ENCODE data around the gene TP53INP2. TPM values are rescaled to one million over a fixed set of nuclear protein-coding genes. Genes with fewer than 3 reads are reported as not detected.
"Not testable (repeated sequence)": the region's sequence is repeated elsewhere in the genome, so short reads cannot be mapped to it uniquely, and the experiment has no call there.

TP53INP2 gene
- total RNA-seq, 1 donor from 2014 or later: 3.6 TPM

DNA sequence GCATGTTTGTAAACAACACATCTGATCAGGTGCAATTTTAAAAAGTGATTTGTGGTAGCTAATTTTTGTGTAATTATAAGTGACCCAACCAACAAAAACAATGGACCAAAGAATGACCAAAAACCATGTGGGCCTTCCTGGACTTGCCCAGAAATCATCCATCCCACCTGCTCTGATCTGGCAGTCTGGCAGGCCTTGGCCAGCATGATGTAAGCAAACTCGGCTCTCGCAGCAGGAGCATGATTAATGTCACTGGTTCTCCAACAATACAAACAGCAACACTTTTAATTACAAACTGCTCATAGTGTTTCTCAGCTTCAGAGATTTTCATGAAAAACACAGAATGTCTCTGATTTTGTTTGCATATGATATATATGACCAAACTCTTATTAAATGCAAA, 16.1 kb downstream of the TP53INP2 start:
- peak in 1 of 2 donors; percentile 40 for DNase-seq (ENCODE audit: low read depth in 2 of 2)

DNA sequence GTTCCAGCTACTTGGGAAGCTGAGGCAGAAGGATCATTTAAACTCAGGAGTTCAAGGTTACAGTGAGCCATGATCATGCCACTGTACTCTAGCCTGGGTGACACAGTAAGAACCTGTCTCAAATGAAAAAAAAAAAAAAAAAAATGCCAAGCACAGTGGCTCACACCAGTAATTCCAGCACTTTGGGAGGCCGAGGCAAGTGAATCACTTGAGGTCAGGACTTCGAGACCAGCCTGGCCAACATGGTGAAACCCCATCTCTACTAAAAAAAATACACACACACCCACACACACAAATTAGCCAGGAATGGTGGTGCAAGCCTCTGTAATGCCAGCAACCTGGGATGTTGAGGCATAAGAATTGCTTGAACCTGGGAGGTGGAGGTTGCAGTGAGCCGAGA, 18.4 kb downstream of the TP53INP2 start:
- DNase-seq (ENCODE audit: low read depth in 2 of 2): not testable (repeated sequence)

GRCh38 chr20:34724172-34724571, 20.0 kb downstream of the TP53INP2 start:
- DNase-seq (ENCODE audit: low read depth in 2 of 2): no peak

DNA sequence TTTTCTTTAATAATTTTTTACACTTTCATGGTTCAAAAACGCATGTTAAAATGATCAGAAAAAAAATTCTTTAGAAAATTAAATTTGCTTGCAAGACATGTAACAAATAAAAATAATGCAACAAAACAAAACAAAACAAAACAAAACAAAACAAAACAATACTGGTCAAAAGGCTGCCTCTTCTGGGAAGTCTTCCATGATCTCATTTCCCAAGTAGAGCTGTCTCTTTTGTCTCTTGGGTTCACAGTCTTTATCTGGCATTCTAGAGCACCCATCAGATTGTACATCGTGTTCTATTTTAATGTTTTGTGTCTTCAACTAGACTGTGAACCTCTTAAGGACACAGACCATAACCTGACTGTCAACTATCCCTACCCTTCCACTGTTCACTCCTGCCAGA, 25.3 kb downstream of the TP53INP2 start:
- DNase-seq (ENCODE audit: low read depth in 2 of 2): no peak

GRCh38 chr20:34732523-34732922, 28.4 kb downstream of the TP53INP2 start:
- no peak for DNase-seq (ENCODE audit: low read depth in 2 of 2)

- no peak for DNase-seq (ENCODE audit: low read depth in 2 of 2)
Measured at GRCh38 chr20:34736106-34736735, 32.1 kb downstream of the TP53INP2 start.

DNA sequence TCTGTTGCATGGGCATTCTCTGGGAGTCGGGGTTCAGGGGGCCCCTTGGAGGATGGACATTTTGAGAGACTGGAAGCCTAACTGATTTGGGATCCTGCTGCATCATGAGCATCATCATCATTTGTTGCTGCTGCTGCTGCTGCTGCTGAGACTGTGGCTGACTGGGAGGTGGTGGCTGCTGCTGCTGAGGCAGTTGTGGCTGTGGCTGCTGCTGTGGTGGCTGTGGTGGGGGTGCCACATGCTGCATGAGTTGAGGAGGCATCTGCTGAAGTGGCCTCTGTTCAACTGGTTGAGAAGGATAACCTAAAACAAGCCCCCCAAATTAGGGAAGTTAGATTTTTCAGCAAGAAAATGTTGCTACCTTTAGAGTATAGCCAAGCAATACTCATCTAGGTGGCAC, 38.9 kb downstream of the TP53INP2 start:
- no peak for DNase-seq (ENCODE audit: low read depth in 2 of 2)

DNA sequence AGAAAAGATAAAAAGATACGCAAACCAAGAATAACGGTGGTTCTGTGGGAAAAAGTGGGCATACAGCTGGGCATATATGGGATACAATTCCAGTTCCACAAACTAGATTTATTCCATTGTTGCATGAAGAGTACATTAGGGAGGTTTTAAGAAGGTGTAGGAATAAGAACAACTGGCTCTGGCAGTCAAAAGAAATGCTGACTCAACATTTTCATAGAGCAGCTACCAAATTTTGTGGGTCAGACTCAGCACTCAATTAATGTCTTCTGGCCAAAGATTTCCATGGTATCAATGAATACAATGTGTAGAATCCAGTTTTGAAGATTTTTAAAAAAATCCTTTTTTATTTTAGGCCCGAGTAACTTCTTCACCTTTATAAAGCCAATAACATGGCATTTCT, 40.2 kb downstream of the TP53INP2 start:
- DNase-seq (ENCODE audit: low read depth in 2 of 2): no peak

DNA sequence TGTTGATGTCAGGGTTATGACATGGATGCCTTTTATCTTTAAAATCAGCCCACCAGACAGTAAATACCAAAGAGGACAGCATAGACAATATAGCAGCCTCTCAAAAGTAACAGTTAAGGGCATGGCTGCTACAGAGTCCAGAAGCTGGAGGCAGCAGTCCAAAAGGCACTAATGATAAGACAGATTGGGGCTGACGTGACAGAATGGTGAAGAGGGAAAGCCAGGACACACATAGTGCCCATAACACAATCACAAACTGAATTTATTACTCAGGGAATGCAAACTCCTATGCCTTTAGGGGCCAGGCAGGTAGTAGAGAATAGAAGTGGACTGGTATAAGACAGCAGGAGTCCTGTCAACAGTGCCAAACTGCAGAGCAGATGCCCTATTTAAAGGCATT, 40.7 kb downstream of the TP53INP2 start:
- DNase-seq (ENCODE audit: low read depth in 2 of 2): no peak

DNA sequence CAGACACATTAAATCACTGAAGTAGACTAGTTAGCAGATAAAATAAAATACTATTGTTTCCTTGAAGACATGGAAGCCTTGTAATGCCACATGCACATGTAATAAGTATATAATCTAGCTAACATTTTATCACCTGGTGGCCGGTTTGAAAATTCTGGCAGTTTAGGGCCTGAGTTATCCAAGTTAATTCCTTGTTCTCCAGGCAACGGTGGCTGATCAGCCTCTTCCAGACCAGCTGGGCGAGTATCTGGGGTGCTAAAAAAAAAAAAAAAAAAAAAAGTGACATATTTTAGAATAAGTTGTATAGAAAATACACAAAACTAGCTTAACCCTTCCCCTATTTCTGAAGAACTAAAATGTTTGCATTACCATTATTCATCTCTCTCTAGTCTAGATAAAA, 42.5 kb downstream of the TP53INP2 start:
- DNase-seq (ENCODE audit: low read depth in 2 of 2): no peak

DNA sequence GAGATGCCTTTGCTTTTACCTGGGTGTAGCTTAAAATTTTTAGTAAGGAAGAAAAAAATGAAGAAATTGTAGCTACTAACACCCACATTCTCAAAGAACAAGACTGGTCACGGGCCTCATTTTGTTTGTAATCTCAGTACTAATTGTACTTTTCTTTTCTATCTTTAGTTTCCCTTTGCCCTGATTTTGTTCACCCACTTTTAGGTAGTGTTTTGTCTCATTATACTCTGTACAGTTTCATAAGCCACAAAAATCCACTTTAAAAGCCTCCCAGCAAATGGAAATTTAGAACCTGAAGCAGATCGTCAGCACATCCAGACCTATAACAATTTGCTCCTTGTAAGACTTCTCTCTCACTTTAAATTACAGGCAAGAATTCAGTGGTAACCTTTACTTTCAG, 43.3 kb downstream of the TP53INP2 start:
- no peak for DNase-seq (ENCODE audit: low read depth in 2 of 2)

DNA sequence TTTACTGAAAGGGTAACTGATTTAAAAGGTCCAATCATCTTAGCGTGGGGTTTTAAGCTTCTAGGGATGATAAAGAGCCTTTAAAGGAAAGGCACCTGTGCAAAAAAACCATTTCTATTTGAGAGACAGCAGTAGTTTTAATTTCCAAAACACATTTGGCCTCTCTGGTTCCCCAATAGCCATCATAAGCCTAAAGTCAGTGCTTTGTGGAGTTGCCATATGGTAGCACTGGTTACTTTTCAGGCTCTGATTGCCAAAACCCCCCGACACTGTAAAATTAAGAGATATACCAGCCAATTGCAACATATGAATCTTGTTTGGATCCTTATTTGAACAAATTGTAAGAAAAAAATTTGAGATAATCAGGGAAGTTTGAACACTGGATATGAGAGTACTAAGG, 44.6 kb downstream of the TP53INP2 start:
- DNase-seq (ENCODE audit: low read depth in 2 of 2): no peak

DNA sequence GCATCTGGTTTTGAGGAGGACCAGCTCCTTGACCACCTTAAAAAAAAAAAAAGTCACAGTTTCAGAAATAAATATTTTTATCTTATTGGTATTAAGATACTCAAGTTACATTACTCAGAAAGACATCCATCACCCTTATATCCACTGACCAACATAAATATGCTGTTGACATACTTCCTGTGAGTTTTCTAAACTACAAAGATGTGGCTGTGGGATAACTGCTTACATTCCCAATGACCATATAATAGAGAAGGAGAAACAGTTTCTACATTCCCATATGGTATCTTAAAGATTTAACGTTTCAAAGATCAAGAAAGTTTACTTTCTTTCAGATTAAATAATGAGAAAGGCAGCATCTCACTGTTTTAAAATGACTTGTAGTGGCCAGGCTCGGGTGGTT, 46.3 kb downstream of the TP53INP2 start:
- DNase-seq (ENCODE audit: low read depth in 2 of 2): no peak

GRCh38 chr20:34751453-34751852, 47.3 kb downstream of the TP53INP2 start:
- no peak for DNase-seq (ENCODE audit: low read depth in 2 of 2)

GRCh38 chr20:34753706-34754461, 49.7 kb downstream of the TP53INP2 start:
- no peak for DNase-seq (ENCODE audit: low read depth in 2 of 2)

DNA sequence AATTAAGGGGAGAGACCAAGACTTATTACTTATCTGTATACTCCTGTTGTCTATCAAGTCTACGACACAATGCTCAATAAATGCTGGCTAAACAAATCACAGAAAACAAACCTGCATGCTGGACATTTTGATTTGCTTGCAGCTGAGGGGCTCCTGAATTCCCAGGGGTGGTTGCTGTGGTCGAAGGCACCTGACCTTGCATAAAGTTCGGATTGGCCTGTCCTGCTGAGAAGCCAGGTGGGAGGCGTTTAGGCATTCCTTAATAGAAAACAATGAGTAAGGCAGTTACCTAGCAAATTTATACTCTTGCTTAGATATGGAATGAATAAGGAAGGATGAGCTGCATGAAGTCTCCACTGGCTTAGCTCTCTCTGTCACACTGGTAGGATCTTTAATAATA, 50.5 kb downstream of the TP53INP2 start:
- no peak for DNase-seq (ENCODE audit: low read depth in 2 of 2)

DNA sequence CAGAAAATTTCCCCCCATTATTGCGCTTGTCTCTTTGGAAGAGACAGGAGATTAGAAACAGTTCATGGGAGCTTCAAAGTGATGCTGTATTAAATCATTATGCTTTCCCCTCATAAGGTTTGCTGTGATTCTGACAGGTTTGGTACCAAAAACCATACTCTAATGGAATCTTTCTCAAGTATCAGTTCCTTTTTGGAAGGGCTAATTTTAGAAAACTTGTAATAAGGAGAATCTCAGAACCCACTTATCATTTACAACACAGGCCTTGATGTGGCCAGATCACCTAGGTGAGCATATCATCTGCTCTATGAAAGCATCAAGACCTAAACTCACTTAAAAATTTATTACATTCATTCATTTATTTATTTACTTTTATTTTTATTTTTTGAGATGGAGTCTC, 51.2 kb downstream of the TP53INP2 start:
- no peak for DNase-seq (ENCODE audit: low read depth in 2 of 2)

- DNase-seq (ENCODE audit: low read depth in 2 of 2): no peak
Measured at GRCh38 chr20:34762031-34762555, 57.9 kb downstream of the TP53INP2 start.

Other genes starting within 250 kb of the TP53INP2 start
- 48.8 and 85.9 TPM in 2 replicates for gene DYNLRB1, start 187.9 kb upstream of the TP53INP2 start, total RNA-seq
- 19.0 and 38.7 TPM in 2 replicates for gene MAP1LC3A, start 145.6 kb upstream of the TP53INP2 start, total RNA-seq
- 3.9 and 5.0 TPM in 2 replicates for gene PIGU, start 27.3 kb upstream of the TP53INP2 start, total RNA-seq
- 3.5 and 6.5 TPM in 2 replicates for gene NCOA6, start 121.3 kb downstream of the TP53INP2 start, total RNA-seq
- 2.2 and 3.4 TPM in 2 replicates for gene GGT7, start 168.5 kb downstream of the TP53INP2 start, total RNA-seq
- 42.9 and 46.2 TPM in 2 replicates for gene ACSS2, start 172.3 kb downstream of the TP53INP2 start, total RNA-seq

Measured in lung microvascular endothelial cell (primary cell).